WTC11 (cell line): ENCODE measurements around the gene SPACDR. TPM values are rescaled to one million over a fixed set of nuclear protein-coding genes. Genes with fewer than 3 reads are reported as not detected.
A peak's percentile ranks its signal among the peaks of the same experiment; 100 is the strongest.

ENCODE experiments used
- ATAC-seq: fragments of 200-7000 bp; cut with Tn5 transposase; 2 replicates; pipeline ENCODE4 v1.10.0; 2021; ENCODE audit warnings: mild to moderate bottlenecking, moderate library complexity
- CTCF ChIA-PET: fragments of 300-600 bp; sonication (Branson Sonifier 250); formaldehyde crosslinking; loops from one replicate; lab custom pipeline; 2021; ENCODE audit warnings: antibody characterized with exemption; lab: Charles Lee
- POLR2A ChIA-PET: fragments of 350-600 bp; sonication (Branson Sonifier 250); formaldehyde crosslinking; loops from one replicate; lab custom pipeline; 2021; ENCODE audit warnings: antibody characterized with exemption; lab: Charles Lee
- DNase-seq: peaks from one replicate; pipeline ENCODE4 v3.0.0; 2021; ENCODE audit warnings: low spot score
- H3K27ac Mint-ChIP-seq: 2 replicates; pipeline ENCODE4 v1.8.0; 2021; ENCODE audit warnings: mixed read lengths
- H3K27me3 Mint-ChIP-seq: 2 replicates; pipeline ENCODE4 v1.8.0; 2021; ENCODE audit warnings: low read depth, mild to moderate bottlenecking, moderate library complexity, mixed read lengths
- H3K36me3 Mint-ChIP-seq: 2 replicates; pipeline ENCODE4 v1.8.0; 2021; ENCODE audit warnings: mixed read lengths
- H3K4me1 Mint-ChIP-seq: 2 replicates; pipeline ENCODE4 v1.8.0; 2022; ENCODE audit warnings: mixed read lengths
- H3K4me3 Mint-ChIP-seq: 2 replicates; pipeline ENCODE4 v1.8.0; 2021; ENCODE audit warnings: mild to moderate bottlenecking, moderate library complexity, mixed read lengths
- H3K9me3 Mint-ChIP-seq: 2 replicates; pipeline ENCODE4 v1.8.0; 2021; ENCODE audit warnings: mixed read lengths
- KAT7 ChIP-seq: sonication (generic); formaldehyde crosslinking; IDR thresholded peaks from 2 replicates; pipeline ENCODE4 v1.8.1; 2023; ENCODE audit warnings: missing genetic modification reagents, mild to moderate bottlenecking, borderline replicate concordance
- SP1 ChIP-seq: sonication (generic); formaldehyde crosslinking; conservative IDR thresholded peaks from 2 replicates; pipeline ENCODE4 v1.8.1; 2022; ENCODE audit warnings: missing genetic modification reagents
- TCF7 ChIP-seq: sonication (generic); formaldehyde crosslinking; IDR thresholded peaks from 2 replicates; pipeline ENCODE4 v1.8.0; 2022; ENCODE audit warnings: mild to moderate bottlenecking, low read depth, missing genetic modification reagents, moderate library complexity
- total RNA-seq: library from RNA; stranded (reverse); gene quantifications from 3 replicates; pipeline ENCODE4 v1.2.3, GENCODE V29; 2021
- TF ChIP-seq, protein P1 (sequence below): fragments of 250-450 bp; sonication (Bioruptor Pico); IDR thresholded peaks from 2 replicates; pipeline ENCODE4 v1.9.0; 2021; ENCODE audit warnings: moderate library complexity, mild to moderate bottlenecking, inconsistent platforms, borderline replicate concordance
- TF ChIP-seq, protein P2 (sequence below): sonication (generic); formaldehyde crosslinking; IDR thresholded peaks from 2 replicates; pipeline ENCODE4 v1.8.1; 2023; ENCODE audit warnings: mild to moderate bottlenecking, missing genetic modification reagents, moderate library complexity
- TF ChIP-seq, protein P3 (sequence below): sonication (generic); formaldehyde crosslinking; IDR thresholded peaks from 2 replicates; pipeline ENCODE4 v1.8.1; 2022; ENCODE audit warnings: mild to moderate bottlenecking, moderate library complexity, missing genetic modification reagents
- TF ChIP-seq, protein P4 (sequence below): fragments of 250-450 bp; sonication (Bioruptor Pico); IDR thresholded peaks from 2 replicates; pipeline ENCODE4 v1.9.0; 2021; ENCODE audit warnings: mild to moderate bottlenecking

The SPACDR gene
- total RNA-seq, 1 experiment from 2014 or later: 0.33 TPM

GRCh38 chr7:100486111-100486636, 22.1 kb upstream of the SPACDR start:
- TF ChIP-seq, protein P1, sequence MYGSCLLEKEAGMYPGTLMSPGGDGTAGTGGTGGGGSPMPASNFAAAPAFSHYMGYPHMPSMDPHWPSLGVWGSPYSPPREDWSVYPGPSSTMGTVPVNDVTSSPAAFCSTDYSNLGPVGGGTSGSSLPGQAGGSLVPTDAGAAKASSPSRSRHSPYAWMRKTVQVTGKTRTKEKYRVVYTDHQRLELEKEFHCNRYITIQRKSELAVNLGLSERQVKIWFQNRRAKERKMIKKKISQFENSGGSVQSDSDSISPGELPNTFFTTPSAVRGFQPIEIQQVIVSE (CRISPR knock-in tag): no peak
- H3K4me3 Mint-ChIP-seq: peak overlapping the region; percentile 38; the same call in 1 of the 2 replicates
- ChIA-PET CTCF (no interaction called here), POLR2A (no interaction called here)
- peak overlapping the region; percentile 34; the same call in 1 of the 2 replicates for H3K27ac Mint-ChIP-seq
- no peaks in the 10 kb centered on the region for H3K36me3 Mint-ChIP-seq
- no peak for DNase-seq
- ATAC-seq: no peak
- no peaks in the 10 kb centered on the region for H3K9me3 Mint-ChIP-seq
- H3K4me1 Mint-ChIP-seq: peaks cover 37% of the 10 kb centered on the region
- H3K27me3 Mint-ChIP-seq: no peaks in the 10 kb centered on the region

GRCh38 chr7:100485471-100485876, 21.4 kb upstream of the SPACDR start:
- DNase-seq (no peak), ATAC-seq (no peak)
- no peaks in the 10 kb centered on the region for H3K27me3 Mint-ChIP-seq
- ChIA-PET CTCF (interaction anchor here (1.1 kb wide), 1 partner anchor 16 kb away, joined by 7 read pairs; no protein-coding TSS in a partner anchor), POLR2A (no interaction called here)
- H3K36me3 Mint-ChIP-seq: no peaks in the 10 kb centered on the region
- H3K4me3 Mint-ChIP-seq: peak overlapping the region; percentile 40
- H3K4me1 Mint-ChIP-seq: peaks cover 37% of the 10 kb centered on the region
- TF ChIP-seq TCF7: no peak
- TF ChIP-seq, protein P2, sequence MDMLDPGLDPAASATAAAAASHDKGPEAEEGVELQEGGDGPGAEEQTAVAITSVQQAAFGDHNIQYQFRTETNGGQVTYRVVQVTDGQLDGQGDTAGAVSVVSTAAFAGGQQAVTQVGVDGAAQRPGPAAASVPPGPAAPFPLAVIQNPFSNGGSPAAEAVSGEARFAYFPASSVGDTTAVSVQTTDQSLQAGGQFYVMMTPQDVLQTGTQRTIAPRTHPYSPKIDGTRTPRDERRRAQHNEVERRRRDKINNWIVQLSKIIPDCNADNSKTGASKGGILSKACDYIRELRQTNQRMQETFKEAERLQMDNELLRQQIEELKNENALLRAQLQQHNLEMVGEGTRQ (CRISPR knock-in tag): peak; percentile 62; the same call in 1 of the 2 replicates
- H3K27ac Mint-ChIP-seq: no peak overlapping the region
- H3K9me3 Mint-ChIP-seq: no peaks in the 10 kb centered on the region

GRCh38 chr7:100484673-100485045, 20.6 kb upstream of the SPACDR start:
- no peaks in the 10 kb centered on the region for H3K27me3 Mint-ChIP-seq
- TF ChIP-seq, protein P3, sequence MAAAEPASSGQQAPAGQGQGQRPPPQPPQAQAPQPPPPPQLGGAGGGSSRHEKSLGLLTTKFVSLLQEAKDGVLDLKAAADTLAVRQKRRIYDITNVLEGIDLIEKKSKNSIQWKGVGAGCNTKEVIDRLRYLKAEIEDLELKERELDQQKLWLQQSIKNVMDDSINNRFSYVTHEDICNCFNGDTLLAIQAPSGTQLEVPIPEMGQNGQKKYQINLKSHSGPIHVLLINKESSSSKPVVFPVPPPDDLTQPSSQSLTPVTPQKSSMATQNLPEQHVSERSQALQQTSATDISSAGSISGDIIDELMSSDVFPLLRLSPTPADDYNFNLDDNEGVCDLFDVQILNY: no peak
- TF ChIP-seq, protein P1 (CRISPR knock-in tag): no peak
- ChIA-PET POLR2A (no interaction called here), CTCF (interaction anchor here (1.1 kb wide), 1 partner anchor 15 kb away, joined by 7 read pairs; no protein-coding TSS in a partner anchor)
- H3K27ac Mint-ChIP-seq: no peak overlapping the region
- H3K4me3 Mint-ChIP-seq: peak overlapping the region; percentile 73
- H3K36me3 Mint-ChIP-seq: no peaks in the 10 kb centered on the region
- peaks cover 30% of the 10 kb centered on the region for H3K4me1 Mint-ChIP-seq
- ATAC-seq (no peak), DNase-seq (no peak)
- no peaks in the 10 kb centered on the region for H3K9me3 Mint-ChIP-seq

DNA sequence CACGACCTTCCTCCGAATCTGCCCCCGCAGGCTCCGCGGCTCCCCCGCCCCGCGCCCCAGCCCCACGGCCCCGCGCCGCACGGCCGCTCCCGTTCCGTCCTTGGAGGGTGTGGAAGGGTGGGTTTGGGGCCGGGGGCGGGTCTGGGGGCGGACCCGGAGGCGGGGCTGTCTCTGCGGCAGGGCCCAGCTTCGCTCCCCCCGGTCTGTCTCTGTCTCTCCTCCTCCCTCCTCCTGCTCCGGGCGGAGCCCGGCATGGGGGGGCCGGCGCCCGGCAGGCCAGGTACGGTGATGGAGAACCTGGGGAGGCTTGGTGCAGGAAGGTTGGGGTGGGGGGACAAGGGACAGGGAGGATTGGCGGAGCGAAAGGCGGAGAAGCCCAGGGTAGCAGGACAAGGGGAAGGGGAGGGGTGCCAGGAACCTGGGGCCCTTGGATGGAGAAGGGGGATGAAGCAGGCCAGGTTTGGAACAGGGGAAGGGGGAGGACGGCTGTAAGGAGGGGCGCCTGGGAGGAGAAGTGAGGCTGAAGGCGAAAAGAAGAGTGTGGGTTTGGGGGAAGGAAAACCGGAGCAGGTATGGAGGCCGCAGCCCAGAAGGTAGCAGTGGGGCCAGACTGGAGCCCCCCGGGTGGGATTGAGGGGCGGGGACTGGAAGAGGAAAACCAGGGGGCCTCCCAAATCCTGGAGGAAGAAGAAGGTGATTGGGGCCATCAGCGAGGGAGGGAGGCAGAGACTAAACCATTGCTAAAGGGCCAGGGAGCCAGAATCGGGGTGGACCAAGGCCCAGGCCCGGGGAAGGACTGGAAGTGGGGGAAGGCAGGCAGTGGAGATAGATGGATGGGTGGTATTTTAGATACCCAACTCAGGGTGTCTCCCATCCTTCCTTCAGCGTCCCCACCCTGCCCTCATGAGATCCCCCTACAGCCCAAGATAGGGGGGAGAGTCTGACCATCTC, 19.9 kb upstream of the SPACDR start, which contains the start of gene NYAP1:
TSS of gene NYAP1 (plus strand) at position 206 of the 951 bp plus-strand sequence. CDS start 1,385 bp downstream, outside the sequence.
- TF ChIP-seq SP1 (peak; percentile 67), KAT7 (CRISPR knock-in tag) (peak; percentile 6; the same call in 1 of the 2 replicates)
- TF ChIP-seq, protein P4, sequence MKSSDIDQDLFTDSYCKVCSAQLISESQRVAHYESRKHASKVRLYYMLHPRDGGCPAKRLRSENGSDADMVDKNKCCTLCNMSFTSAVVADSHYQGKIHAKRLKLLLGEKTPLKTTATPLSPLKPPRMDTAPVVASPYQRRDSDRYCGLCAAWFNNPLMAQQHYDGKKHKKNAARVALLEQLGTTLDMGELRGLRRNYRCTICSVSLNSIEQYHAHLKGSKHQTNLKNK: no peak
- Mint-ChIP-seq H3K4me3 (peak within 1 kb of the TSS; percentile 86), H3K9me3 (no peaks in the 10 kb centered on the region), H3K27me3 (no peaks in the 10 kb centered on the region), H3K27ac (no peak within 1 kb of the TSS; the same call in 1 of the 2 replicates), H3K36me3 (no peaks in the 10 kb centered on the region), H3K4me1 (peaks cover 30% of the 10 kb centered on the region)
- POLR2A ChIA-PET: interaction anchor here (0.6 to 0.7 kb wide), 2 partner anchors 102 to 343 kb away, joined by 3 to 4 read pairs; partner anchors contain the start of genes EPHB4, FBXO24 and LRCH4
- CTCF ChIA-PET: interaction anchor here (0.6 to 7.3 kb wide), 12 partner anchors 10 to 242 kb away, joined by 3 to 82 read pairs (median 4); partner anchors contain the start of gene MOSPD3
- peak; percentile 36 for ATAC-seq
- DNase-seq: peak; percentile 63
